Stimulated activated naive CD4-positive, alpha-beta T cell (primary cell): ENCODE data around the gene LYZL4.

Experiments used
- DNase-seq, 6 experiments: peaks; one replicate each; lab custom pipeline; 2025; lab: John Stamatoyannopoulos, UW

The LYZL4 gene

DNA sequence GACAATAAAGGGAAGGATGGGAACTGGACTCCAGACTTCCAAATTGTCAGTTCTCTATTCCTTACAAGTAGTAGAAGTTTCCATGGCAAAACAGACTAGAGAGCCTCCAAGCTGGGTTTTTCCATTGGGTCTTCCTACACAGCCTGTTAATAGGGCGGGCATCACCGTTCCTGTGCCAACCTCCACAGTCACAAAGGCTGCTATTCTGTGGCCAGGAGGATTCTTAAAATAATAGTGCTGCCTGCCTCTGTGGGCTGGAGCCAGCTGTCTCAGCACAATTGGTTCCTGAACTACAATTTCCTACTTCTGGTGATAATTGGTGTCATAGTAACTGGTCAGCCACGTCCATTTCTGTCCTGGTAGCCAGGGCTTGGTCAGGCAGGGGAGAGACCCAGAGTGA lies 38.6 kb downstream of the LYZL4 start:
- DNase-seq = no peak

DNA sequence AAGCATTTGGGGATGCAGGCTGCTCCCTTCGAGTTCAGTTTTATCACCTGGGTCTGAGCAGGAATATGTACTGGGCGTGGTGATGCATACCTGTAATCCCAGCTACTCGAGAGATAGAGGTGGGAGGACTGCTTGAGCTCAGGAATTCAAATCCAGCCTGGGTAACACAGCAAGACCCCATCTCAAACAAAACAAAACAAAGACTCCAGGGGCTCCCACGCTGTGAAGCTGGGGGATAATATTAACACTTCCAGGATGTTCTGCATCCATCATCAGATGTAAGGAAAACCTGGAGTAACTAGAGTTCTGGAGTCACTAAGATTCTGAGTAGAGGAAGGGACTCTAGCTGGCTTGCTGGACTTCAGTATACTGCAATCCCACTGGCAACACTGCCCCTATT lies 40.6 kb downstream of the LYZL4 start:
- DNase-seq = no peak

DNA sequence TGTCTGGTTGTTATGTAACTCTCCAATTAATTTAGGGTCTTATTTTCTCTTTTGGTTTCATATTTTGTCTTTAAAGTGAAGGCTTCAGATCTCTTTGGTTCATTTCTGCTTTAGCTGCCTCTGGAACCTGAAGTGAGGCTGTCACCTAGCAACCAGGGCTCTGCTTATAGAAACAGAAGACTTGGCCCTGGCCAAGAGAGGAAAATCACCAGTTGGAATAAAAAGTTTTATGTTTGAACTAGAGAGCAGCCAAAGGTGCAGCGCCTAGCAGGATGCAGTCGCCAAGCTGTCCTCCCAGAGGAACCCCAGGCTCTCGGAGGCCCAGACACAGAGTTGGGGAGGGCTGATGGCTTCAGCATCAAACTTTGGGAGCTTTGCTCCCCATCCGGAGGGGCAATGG lies 41.1 kb downstream of the LYZL4 start:
- peak in 2 of 6 experiments; percentile 4 to 20 for DNase-seq

DNA sequence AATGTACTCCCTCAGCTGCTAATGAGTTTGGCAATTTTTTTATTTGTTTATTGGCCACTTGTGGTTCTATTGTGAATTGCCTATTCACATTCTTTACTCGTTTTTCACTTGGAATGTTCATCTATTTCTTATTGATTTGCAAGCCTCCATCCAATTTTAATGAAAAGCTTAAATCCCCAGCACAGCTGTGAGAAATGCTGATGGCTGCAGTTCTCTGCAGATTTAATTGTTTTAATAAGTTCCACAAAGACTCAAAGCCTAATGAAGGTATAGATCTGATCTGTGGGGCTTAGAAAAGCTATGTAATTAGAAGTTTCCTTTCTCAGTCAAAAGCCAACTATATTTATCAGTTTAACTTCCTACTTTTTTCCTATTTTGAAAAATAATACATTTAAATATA lies 41.5 kb downstream of the LYZL4 start:
- no peak for DNase-seq

DNA sequence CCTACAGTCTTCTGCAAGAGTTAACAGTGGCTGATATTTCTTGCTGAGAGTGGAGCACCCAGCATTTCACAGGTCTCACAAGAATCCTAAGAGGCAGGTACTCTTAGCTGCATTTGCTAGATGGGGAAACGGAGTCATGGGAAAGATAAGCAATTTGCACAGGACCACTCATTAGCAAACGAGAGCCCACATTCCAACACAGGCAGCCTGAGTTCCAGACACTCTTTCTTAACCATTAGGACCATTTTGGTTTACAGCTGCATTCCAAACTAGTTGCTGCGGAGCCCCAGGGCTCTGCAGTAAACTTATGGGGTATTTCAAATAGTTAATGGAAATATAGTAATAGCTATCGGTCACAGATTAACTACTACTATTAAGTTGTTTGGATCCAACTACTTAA lies 42.5 kb downstream of the LYZL4 start:
- no peak for DNase-seq

DNA sequence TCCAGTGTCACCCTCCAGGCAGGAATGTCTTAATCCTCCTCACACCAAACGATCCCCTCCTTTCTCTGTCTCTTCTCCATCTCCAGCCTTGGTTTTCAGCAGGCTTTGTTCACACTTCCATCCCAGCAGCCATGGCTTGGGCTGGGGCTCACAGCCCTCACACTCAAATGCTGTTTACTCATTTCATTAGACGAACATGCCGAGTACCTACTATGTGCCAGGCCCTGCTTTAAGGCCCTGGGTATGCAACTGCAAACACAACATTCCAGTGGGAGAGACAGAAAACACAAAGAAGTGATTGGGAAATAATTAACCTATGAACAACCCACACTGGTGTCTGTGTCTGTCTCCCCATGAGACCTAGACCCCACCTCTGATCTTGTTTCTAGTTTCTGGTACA lies 43.9 kb downstream of the LYZL4 start:
- DNase-seq = no peak

DNA sequence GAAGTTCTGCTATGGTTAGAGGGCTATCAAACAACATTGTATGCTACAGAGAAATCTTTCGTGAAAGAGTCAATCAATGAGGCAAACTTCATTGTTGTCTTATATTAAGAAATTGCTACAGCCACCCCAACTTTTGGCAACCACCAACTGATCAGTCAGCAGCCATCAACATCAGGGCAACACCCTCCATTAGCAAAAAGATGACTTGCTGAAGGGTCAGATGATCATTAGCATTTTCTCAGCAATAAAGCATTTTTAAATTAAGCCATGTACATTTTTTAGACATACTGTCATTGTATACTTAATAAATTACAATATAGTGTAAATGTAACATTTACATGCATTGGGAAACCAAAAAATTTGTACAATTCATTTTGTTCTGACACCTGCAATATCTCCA lies 53.1 kb downstream of the LYZL4 start:
- DNase-seq = no peak

DNA sequence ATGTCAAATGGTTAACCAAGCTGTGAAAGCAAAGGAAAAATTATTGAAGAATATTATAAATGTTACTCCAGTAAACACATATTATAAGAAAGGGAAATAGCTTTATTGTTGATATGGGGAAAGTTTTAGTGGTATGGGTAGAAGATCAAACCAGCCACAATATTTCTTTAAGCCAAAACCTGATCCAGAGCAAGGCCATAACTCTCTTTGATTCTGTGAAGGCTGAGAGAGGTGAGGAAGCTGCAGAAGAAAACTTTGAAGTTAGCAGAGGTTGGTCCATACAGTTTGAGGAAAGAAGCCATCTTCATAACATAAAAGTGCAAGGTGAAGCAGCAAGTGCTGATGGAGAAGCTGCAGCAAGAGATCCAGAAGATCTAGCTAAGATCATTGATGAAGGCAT lies 54.8 kb downstream of the LYZL4 start:
- peak in 1 of 6 experiments; percentile 12 for DNase-seq

DNA sequence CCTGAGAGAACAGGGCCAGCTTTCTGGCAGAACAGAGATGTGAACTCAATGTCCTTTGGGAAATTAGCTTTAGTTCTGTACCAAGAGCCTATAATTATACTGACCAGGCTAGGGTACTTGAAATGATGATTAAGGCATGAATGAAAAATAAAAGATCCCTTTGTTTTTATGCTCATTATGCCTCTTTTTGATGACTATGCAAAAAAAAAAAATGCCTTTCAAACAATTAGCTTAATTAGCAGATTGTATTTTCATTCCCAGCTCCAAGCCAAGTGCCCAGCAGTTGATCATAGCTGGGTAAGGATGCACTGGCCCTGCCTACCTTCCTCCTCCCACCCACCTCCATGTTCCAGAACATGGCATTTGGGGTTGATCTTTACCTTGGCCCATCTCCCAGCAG lies 56.8 kb downstream of the LYZL4 start:
- DNase-seq = no peak

DNA sequence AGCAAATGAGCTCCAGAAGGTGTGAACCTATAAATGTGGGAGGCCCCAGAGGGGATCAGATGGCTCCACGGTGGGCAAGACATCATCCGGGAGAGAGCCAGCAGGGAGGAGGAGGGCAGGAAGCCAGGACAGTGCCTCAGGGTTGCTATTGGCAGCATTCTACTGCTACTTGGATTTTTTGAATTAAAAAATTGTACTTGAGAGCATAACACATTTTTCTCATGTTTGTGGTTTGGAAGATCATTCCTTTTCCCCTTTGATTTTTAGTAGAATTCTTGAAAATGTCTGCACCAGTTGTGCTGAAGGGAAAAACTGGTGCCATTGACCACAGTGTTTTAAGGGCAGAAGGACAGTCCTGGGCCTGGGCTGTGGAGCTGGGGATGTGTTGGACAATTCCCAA lies 59.2 kb downstream of the LYZL4 start:
- no peak for DNase-seq

DNA sequence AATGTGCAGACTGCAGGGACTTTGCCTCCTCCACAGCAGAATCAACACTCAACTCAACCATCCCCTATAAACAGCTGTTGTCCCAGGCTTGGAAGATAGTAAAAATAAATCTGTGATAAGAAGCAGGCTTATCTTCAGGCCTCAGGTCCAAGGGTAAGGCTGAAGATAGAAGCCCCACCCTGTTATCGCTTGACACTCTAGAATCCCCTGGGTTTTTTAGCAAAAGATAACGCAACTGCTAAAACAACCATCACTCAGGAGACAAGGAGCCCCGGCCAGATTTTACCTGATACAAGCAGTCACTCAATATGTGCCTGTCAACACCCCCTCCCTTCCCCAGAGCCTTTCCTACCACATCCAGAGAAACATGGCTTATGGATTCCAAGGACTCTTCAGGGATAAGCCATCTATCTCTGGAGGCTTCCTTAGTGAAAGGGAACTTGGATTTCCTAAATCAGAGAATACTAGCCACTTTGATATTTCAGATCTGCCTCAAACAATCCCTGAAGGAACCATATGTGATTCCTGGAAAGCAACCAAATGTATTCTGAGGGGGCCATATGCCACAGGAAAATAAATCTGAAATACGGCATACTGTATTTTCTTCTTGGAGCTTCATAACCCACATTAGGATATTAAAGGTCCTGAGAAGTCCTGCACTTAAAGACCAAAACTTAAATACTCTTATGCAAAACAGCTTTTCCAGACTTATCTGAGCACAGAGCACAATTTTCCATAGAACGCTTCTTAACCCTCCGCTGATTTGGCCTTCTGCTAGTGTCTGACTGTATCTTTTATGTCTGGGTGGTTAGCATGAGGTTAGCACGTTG lies 60.4 kb downstream of the LYZL4 start:
- DNase-seq = no peak

DNA sequence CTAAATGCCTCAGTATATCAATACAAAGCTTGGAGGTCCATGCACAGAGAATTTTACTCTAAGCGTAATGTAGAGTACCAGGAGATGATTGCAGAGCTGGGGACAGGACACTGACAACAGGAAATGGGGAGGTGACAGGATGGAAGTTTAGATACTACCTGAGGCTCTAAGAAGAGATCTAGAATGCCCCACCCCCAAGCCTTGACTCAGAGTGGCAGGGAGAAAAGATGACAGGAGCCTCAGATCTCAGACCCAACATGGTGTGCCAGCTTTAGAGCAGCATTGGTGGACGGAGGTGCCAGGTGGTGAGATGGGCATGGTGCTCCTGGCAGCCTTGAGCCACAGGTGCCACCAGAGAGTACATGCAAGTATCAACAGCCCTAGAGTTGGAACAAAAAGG lies 62.5 kb downstream of the LYZL4 start:
- DNase-seq = peak in 1 of 6 experiments; percentile 36
